ENCODE measurements around the gene RAB36. TPM values are rescaled to one million over a fixed set of nuclear protein-coding genes. Genes with fewer than 3 reads are reported as not detected.

Gene RAB36
- polyA plus RNA-seq, 1 experiment = 10.1 TPM

DNA sequence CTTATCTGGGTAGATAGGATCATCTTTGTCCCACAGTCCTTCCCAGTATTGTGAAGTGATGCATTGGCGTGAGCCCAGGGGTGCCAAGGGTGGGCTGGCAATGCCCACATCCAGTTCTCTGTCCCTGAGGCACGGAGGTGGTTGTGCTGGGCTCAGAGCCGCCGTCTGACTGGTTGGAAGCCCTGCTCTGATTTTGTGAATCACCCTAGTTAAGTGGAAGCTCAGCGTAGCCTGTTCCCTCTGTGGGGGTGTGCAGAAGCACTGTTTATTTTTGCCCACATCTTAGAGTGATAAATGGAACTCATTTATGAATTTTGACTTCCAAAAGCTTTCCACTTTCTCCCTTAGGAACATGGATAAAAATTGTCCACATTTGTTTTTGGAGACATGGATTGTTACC is 48.6 kb downstream of the RAB36 start:
- Histone ChIP-seq H3K36me3 (ENCODE audit: control insufficient read depth, insufficient read depth, low read length) (0 out of 2 replicates have a peak, but pooled peaks cover 3% of the 10 kb centered on the region), H3K27me3 (ENCODE audit: control insufficient read depth, insufficient read depth, low read length) (no peaks in the 10 kb centered on the region), H3K4me3 (ENCODE audit: low read depth, low read length) (no peak overlapping the region)
- ChIA-PET POLR2A (no interaction called here), CTCF (interaction anchor here (0.5 to 2.0 kb wide), 2 partner anchors 19 to 22 kb away, joined by 3 to 5 read pairs; no protein-coding TSS in a partner anchor)
- no peak for DNase-seq (ENCODE audit: low read depth)
- TF ChIP-seq, protein P1, sequence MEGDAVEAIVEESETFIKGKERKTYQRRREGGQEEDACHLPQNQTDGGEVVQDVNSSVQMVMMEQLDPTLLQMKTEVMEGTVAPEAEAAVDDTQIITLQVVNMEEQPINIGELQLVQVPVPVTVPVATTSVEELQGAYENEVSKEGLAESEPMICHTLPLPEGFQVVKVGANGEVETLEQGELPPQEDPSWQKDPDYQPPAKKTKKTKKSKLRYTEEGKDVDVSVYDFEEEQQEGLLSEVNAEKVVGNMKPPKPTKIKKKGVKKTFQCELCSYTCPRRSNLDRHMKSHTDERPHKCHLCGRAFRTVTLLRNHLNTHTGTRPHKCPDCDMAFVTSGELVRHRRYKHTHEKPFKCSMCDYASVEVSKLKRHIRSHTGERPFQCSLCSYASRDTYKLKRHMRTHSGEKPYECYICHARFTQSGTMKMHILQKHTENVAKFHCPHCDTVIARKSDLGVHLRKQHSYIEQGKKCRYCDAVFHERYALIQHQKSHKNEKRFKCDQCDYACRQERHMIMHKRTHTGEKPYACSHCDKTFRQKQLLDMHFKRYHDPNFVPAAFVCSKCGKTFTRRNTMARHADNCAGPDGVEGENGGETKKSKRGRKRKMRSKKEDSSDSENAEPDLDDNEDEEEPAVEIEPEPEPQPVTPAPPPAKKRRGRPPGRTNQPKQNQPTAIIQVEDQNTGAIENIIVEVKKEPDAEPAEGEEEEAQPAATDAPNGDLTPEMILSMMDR (IDR thresholded peaks at IDR 0.05; ENCODE audit: insufficient read depth, low read depth, low read length) = no peak

DNA sequence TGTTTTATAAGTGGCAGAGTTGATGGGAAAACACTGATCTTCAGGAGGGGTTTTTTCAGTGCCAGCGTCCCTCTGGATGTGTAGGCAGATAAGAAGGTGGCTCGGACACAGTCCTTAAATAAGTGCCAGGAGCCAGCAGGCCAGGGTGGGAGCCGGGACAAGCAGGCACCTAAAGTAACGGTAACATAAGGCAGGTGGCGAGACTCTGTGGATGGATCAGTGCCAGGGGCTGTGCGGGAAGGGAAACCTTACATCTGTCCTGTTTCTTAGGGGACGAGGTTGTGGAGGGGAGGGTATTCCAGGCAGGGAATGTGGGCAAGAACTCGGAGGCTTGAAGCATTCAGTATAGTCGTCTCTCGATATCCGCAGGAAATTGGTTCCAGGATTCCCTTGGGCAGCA is 50.9 kb downstream of the RAB36 start:
- TF ChIP-seq, protein P1 (IDR thresholded peaks at IDR 0.05; ENCODE audit: insufficient read depth, low read depth, low read length) = no peak
- 0 out of 2 replicates have a peak, but pooled peaks cover 3% of the 10 kb centered on the region for H3K36me3 ChIP-seq (ENCODE audit: control insufficient read depth, insufficient read depth, low read length)
- H3K27me3 ChIP-seq (ENCODE audit: control insufficient read depth, insufficient read depth, low read length) = no peaks in the 10 kb centered on the region
- ChIA-PET POLR2A (no interaction called here), CTCF (interaction anchor here (0.7 kb wide), 1 partner anchor 11 kb away, joined by 3 read pairs; no protein-coding TSS in a partner anchor)
- H3K4me3 ChIP-seq (ENCODE audit: low read depth, low read length) = no peak overlapping the region
- no peak for DNase-seq (ENCODE audit: low read depth)

DNA sequence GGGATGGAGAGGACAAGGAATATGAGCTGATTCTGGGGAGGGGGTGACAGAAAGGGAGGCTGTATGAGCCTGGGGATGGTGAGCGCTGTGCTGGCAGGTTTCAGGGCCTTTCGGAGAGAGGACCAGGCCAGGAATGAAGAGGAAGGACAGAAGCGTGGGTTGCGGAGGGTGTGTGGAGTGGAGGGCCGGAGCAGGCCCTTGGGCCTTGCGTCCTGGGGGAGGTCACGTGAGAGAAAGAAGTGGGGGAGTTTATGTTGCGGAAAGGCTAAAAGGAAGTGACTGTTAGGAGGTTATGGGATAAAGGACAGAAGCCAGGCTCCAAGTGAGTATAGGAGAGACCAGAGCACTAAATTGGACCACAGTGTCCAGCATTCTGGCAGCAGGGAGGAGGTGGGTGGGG is 52.6 kb downstream of the RAB36 start:
- TF ChIP-seq, protein P1 (IDR thresholded peaks at IDR 0.05; ENCODE audit: insufficient read depth, low read depth, low read length) = no peak
- ChIA-PET POLR2A (no interaction called here), CTCF (interaction anchor here (0.8 kb wide), 1 partner anchor 10 kb away, joined by 4 read pairs; no protein-coding TSS in a partner anchor)
- Histone ChIP-seq H3K27me3 (ENCODE audit: control insufficient read depth, insufficient read depth, low read length) (no peaks in the 10 kb centered on the region), H3K4me3 (ENCODE audit: low read depth, low read length) (no peak overlapping the region), H3K36me3 (ENCODE audit: control insufficient read depth, insufficient read depth, low read length) (0 out of 2 replicates have a peak, but pooled peaks cover 1% of the 10 kb centered on the region)
- DNase-seq (ENCODE audit: low read depth) = no peak

DNA sequence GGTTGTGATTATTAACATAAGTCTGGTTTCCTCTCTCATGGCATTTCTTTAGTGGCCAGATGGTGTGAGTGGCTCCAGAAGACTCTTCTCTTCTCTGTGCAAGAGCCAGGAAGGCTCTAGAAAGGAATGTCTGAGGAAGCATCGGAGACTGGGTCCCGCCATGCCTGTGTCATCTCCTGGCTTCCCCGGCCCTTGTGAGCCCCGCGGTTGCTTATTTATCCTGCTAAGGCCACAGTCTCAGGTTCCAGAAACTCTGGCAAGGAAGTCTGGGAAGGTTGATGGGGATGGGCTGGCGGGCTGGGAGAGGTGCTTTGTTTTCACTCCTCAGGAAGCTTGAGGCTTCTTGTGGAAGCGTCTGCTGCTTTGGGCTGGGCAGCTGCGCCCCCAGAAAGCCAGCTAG is 53.9 kb downstream of the RAB36 start:
- TF ChIP-seq, protein P1 (IDR thresholded peaks at IDR 0.05; ENCODE audit: insufficient read depth, low read depth, low read length) = no peak
- H3K36me3 ChIP-seq (ENCODE audit: control insufficient read depth, insufficient read depth, low read length) = 0 out of 2 replicates have a peak, but pooled peaks cover 1% of the 10 kb centered on the region
- CTCF ChIA-PET = interaction anchor here (0.8 to 1.3 kb wide), 2 partner anchors 19 to 21 kb away, joined by 3 to 4 read pairs; partner anchors contain the start of gene BCR
- POLR2A ChIA-PET = no interaction called here
- DNase-seq (ENCODE audit: low read depth) = no peak
- no peaks in the 10 kb centered on the region for H3K27me3 ChIP-seq (ENCODE audit: control insufficient read depth, insufficient read depth, low read length)
- no peak overlapping the region for H3K4me3 ChIP-seq (ENCODE audit: low read depth, low read length)

DNA sequence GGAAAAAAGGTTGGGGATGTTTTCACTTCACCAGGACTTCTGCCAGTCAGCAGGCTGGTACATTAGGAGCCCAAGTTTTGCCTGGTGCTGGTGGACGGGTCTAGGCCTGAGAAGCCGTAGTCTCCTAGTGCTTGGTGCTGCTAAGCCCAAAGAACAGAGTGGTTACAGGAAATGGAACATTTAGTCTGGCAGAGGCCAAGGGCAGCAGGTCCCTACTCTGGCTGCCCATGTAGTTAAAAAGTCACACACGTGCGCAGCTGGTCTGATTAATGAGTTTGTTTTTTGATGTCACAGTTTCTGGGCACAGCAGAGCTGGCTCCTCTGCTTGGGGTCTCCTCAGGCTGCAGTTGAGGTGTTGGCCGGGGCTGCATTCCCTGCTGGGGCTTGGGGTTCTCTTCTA is 55.6 kb downstream of the RAB36 start:
- ChIA-PET POLR2A (no interaction called here), CTCF (interaction anchor here (1.7 kb wide), 1 partner anchor 20 kb away, joined by 3 read pairs; no protein-coding TSS in a partner anchor)
- H3K4me3 ChIP-seq (ENCODE audit: low read depth, low read length) = no peak overlapping the region
- no peak for DNase-seq (ENCODE audit: low read depth)
- TF ChIP-seq, protein P1 (IDR thresholded peaks at IDR 0.05; ENCODE audit: insufficient read depth, low read depth, low read length) = no peak
- no peaks in the 10 kb centered on the region for H3K27me3 ChIP-seq (ENCODE audit: control insufficient read depth, insufficient read depth, low read length)
- H3K36me3 ChIP-seq (ENCODE audit: control insufficient read depth, insufficient read depth, low read length) = 0 out of 2 replicates have a peak, but pooled peaks cover 1% of the 10 kb centered on the region
